HG02571 (cell line): ENCODE data around the gene MYO9A.

Source experiments
- ATAC-seq: cut with Tn5 transposase; IDR thresholded peaks from one replicate; pipeline ENCODE4 v1.9.1; 2021; ENCODE audit warnings: mild to moderate bottlenecking, moderate library complexity; ENCODE audit not compliant: unreplicated experiment

The MYO9A gene

GRCh38 chr15:71974211-71974610, 143.7 kb downstream of the MYO9A start:
- ATAC-seq = no peak

DNA sequence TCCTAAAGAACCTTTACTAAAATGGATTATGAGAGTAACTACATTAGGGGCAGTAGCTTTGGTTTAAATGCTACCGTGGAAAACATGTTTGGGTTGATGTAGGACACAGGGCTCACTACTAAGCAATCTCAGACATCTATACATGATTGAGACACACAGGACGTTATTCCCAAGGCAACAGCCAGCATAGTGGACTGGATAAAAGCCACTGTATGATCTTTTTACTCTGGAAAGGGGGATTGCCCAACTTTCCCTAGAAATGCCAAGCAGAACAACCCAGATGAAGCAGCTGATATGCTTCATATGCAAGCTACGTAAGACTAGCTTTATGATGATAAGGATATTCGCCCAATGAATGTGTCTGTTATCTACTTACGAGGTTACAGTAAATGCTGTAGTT, 144.6 kb downstream of the MYO9A start:
- ATAC-seq = no peak

- ATAC-seq = no peak
These were observed 146.0 kb downstream of the MYO9A start for GRCh38 chr15:71971905-71972304.

DNA sequence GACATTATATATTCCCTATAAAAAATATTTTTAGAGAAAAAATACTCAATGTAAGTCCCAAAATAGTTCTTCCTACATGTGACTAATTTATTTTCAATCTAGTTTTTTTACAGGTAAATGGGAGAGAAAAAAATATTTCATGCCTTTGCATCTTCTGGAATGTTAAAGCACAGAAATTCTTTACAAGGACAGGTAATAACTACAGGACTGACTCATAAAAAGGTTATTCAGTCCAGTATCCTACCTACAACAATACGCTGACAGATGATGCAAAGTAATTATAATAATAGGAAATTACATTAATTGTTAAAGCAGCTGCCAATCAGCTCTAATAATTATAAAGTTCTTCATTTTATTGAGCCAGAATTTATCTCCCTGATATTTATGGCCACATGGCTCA, 147.5 kb downstream of the MYO9A start:
- no peak for ATAC-seq

DNA sequence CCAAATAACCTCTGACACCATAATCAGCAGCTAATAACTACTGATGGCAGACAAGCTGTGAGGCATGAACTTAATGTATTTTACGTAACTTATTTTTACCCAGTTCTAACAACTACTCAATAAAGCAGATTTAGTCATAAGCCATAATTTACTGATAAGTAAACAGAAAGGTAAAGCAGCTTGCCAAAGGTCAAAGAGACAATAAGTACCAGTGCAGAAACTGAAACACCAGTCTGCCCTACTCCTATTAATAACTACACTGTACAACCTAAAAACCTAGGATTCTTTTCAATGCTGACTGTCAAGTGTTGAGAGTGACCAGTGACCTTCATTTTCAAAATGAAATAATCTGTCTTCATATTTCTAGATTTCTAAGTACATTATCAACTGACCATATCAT, 155.4 kb downstream of the MYO9A start:
- ATAC-seq = no peak

DNA sequence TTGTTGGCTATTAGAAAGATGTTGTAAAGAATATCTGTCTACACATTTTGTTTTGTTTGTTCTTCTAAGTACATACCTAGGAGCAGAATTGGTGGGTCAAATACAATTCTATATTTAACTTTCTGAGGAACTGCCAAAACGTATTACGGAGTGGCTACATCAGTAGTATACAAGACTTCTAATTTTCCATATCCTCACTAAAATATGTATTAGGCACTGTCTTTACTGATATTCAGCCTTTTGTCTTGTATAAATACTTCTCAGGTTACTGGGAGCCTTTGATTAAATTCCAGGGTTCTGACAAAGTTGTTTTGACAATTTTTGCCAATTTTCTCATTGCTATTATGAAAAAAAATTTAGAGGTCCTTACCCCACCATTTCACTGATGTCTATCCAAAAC, 160.9 kb downstream of the MYO9A start:
- no peak for ATAC-seq

DNA sequence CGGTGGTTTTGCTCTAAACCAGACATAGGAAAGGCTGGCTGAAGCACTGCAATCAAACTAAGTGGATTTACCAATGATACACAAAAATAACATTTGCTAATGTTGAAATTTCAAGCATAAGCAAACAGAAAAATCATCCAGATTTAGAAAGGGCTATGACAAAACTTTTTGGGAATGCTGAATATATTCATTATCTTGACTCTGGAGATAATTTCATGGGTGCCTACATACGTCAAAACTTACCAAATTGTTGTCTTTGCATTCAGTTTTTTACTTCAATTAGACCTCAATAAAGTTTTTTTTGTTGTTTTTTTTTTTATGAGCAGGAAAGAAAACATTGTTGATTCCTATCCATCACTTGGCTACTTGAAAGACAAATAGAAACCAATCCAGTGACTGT, 166.8 kb downstream of the MYO9A start:
- no peak for ATAC-seq

DNA sequence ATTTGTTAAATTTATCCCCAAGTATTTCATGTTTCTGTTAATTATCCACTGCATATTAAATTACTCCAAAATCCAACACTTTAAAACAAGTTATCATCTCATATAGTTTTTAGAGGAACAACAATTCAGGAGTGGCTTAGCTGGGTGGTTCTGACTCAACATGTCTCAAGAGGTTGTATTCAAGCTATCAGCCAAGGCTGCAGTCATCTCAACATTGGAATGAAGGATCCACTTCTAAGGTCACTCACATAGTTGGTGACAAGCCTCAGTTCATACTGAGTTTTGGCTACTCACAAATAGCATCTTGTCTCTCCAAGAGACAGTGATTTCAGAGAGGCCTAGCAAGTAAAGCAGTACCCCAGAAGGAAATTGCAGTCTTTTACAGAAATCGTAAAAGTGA, 172.9 kb downstream of the MYO9A start:
- ATAC-seq = no peak

DNA sequence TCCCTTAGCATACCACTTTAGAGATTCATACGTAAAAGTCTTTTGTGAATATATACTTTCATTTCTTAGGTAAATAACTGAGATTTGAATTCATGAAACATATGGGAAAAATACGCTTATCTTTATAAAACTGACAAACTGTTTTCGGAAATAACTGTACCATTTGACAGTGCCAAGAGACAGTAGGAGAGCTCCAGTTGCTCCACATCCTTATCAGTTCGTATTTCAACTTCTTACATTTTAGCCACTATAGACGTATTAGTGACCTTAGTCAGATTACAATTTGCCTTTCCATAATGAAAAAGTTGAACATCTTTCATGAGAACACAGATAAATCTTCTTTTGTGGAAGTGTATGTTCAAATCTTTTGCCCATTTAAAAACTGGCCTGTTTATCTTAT, 174.1 kb downstream of the MYO9A start:
- no peak for ATAC-seq

DNA sequence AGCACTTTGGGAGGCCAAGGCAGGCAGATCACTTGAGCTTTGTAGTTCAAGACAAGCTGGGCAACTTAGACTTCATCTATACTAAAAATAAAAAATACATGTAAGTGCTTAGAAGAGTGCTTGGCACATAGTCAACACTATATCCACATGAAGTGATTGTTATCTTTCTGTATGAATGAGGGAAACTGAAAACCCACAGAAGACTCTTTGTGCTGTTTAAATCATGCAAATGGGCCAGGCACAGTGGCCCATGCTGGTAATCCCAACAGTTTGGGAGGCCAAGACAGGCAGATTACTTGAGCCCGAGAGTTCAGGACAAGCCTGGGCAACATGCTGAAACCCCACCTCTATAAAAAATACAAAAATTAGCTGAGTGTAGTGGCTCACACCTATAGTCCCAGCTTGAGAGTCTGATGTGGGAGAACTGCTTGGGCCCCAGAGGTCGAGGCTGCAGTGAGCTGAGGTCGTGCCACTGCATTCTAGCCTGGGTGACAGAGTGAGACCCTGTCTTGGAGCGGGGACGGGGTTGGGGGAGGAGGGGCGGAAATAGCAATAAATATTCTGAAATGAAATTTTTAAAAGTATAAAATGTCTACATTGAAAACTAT, 177.9 kb downstream of the MYO9A start:
- no peak for ATAC-seq

DNA sequence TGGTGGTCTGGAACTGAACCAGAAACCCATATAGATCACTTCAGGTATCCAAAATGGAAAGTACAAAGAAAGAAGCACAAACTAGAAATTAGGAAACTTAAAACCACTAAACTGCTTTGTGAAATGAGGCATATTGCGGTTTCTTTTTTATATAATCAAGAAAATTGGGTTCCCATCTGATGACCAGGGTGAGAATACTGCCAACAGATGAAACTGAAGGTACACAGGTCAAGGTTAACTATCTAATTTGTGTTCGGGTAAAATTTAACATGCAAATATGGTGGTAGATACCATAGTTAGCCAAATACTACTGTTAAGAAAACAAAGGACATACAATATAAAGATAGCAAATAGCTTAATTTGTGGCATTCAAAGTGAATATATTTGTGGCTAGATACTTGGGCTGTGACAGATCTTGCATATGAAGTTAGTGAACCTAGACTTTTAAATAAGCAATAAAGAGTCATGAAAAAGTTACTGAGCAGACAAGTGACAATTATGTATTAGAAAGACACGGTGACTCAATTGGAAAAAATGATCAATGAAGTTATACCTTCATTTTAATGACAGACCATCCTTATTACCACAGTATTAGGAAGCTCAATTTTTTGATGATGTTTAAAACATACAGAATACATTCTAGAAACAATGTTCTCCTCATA, 180.2 kb downstream of the MYO9A start:
- ATAC-seq = no peak

GRCh38 chr15:71934446-71934845, 183.5 kb downstream of the MYO9A start:
- ATAC-seq = no peak

GRCh38 chr15:71932689-71933088, 185.3 kb downstream of the MYO9A start:
- ATAC-seq = no peak

GRCh38 chr15:71931261-71931660, 186.7 kb downstream of the MYO9A start:
- ATAC-seq = no peak

DNA sequence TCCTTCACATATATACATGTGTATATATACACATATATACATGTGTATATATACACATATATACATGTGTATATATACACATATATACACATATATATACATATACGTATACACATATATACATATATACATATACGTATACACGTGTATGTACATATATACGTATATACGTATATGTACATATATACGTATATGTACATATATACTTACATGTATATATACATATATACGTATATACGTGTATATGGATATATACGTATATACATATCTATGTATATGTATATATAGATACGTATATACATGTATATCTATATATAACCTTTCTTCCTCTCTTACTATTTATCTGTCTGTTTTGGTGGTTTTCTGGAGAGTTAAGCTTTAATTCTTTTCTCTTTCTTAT, 192.8 kb downstream of the MYO9A start:
- no peak for ATAC-seq

GRCh38 chr15:71921191-71921590, 196.8 kb downstream of the MYO9A start:
- no peak for ATAC-seq

GRCh38 chr15:71920573-71920972, 197.4 kb downstream of the MYO9A start:
- ATAC-seq = no peak

DNA sequence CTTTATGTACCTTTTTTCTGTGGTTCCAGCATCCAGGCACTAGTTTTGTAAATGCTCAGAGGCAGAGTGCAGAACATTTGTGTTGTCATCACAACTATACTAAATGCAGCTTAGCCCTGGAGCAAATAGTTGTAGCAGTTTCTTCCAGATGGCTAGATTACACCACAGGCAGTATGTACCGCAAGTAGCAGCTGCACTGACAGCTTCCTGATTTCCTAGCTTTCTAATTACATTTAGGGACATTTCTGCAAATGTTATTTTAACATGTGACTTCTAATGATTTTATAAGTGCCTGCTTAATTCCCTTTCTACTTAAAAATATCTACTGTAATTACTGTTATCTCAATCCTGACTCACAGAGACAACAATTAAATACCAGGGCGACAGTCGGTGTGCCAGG, 201.1 kb downstream of the MYO9A start:
- no peak for ATAC-seq

GRCh38 chr15:71914092-71914491, 203.9 kb downstream of the MYO9A start:
- no peak for ATAC-seq

DNA sequence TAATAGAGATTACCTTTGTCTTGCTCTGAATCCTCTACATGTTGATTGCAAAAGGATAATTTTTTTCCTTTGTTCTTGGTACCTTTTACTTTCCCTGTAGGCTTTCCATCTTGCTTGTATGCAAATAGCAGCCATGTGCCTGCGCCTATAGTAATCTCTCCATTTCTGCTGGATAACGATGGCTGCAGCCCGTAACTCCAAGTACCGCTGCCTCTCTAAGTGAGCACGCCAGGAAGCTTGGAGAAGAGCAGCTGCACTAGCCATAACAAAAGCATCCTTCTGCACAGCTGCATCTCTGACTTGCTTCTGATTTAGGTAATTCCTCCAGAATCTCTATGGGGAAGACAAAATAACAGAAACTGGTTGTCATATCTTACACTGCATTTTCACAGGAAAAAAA, 218.3 kb downstream of the MYO9A start:
- ATAC-seq = no peak

- no peak for ATAC-seq
These were observed 224.3 kb downstream of the MYO9A start for GRCh38 chr15:71893691-71894090.

DNA sequence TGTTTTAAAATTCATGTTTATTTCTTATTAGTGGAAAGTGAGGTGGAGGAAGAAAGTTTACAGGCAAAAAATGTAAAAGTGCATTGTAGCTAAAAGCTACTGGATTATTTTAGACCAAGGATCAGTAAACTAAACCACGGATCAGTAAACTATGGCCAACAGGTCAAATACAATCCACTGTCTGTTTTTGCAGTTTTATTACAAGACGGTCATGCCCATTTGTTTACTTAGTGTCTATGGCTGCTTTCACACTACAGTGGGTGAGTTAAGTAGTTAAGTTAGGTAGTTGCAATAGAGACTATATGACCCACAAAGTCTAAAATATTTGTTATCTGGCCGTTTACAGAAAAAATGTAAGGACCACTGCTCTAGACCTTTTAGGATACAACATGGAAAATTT, 225.6 kb downstream of the MYO9A start:
- ATAC-seq = no peak

DNA sequence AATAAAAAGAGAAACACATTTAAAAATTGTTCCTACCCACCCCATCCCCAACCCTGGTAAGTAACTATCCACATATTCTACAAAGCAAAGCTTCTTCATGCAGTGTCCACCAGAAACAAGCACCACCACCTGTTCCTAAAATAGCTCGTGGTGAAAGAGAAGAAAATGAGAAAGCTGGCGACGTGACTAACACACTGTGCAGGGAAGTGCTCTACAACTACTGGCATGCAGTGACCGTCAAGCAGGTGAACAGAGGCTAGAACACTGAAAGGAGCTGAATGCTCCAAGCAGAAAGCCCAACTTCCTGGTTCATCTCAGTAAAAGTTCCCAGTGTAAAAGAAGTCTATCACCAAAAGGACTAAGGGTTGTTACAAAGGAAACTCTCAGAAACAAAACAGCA, 226.9 kb downstream of the MYO9A start:
- no peak for ATAC-seq
